ENCODE data around the gene TXNL4B.

TXNL4B gene

DNA sequence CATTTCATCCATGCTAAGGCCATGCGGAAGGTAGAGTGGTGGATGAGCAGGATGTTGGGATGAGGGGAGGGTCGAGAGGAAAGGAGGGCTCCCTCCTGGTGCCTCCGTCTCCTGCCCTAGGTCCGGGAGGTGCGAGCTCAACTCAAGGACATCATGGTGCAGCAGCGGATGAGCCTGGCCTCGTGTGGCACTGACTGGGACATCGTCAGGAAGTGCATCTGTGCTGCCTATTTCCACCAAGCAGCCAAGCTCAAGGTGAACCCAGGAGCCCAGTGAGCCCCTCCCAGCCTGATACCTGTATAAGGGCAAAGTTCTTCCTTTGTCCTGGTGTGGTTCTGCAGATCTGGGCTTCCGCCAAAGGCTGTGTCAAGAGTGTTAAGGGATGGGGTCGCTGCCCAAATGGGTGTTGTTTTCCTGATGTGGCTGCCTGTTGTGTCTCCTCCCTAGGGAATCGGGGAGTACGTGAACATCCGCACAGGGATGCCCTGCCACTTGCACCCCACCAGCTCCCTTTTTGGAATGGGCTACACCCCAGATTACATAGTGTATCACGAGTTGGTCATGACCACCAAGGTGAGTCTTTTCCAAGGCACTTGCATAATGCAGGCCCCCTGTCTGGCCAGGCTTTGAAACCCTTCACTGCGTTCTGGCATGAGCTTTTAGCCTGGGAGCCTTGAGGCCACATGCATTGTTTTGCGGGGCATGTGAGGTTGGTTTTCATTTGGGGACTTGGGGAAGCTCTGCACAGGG lies 15.1 kb upstream of the TXNL4B start:
- Histone ChIP-seq H3K4me3 (ENCODE audit: low read depth, low read length) (no peak overlapping the region), H3K36me3 (peaks cover 92% of the 10 kb centered on the region), H3K27me3 (ENCODE audit: insufficient read depth, low read depth, severe bottlenecking) (no peaks in the 10 kb centered on the region), H3K27ac (no peak overlapping the region), H3K9me3 (ENCODE audit: severe bottlenecking) (no peaks in the 10 kb centered on the region)
- no peak for DNase-seq
- TF ChIP-seq, protein P1, sequence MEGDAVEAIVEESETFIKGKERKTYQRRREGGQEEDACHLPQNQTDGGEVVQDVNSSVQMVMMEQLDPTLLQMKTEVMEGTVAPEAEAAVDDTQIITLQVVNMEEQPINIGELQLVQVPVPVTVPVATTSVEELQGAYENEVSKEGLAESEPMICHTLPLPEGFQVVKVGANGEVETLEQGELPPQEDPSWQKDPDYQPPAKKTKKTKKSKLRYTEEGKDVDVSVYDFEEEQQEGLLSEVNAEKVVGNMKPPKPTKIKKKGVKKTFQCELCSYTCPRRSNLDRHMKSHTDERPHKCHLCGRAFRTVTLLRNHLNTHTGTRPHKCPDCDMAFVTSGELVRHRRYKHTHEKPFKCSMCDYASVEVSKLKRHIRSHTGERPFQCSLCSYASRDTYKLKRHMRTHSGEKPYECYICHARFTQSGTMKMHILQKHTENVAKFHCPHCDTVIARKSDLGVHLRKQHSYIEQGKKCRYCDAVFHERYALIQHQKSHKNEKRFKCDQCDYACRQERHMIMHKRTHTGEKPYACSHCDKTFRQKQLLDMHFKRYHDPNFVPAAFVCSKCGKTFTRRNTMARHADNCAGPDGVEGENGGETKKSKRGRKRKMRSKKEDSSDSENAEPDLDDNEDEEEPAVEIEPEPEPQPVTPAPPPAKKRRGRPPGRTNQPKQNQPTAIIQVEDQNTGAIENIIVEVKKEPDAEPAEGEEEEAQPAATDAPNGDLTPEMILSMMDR (IDR thresholded peaks at IDR 0.05; ENCODE audit: low read depth, low read length): no peak

DNA sequence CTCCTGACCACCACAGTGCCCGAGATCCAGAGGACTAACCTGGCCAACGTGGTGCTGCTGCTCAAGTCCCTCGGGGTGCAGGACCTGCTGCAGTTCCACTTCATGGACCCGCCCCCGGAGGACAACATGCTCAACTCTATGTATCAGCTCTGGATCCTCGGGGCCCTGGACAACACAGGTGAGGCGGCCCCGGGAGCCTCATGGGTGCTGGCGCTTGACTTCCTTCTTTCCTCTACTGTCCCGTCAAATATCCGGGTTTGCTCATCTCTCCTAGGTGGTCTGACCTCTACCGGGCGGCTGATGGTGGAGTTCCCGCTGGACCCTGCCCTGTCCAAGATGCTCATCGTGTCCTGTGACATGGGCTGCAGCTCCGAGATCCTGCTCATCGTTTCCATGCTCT lies 14.0 kb upstream of the TXNL4B start:
- TF ChIP-seq, protein P1 (IDR thresholded peaks at IDR 0.05; ENCODE audit: low read depth, low read length): no peak
- no peaks in the 10 kb centered on the region for H3K27me3 ChIP-seq (ENCODE audit: insufficient read depth, low read depth, severe bottlenecking)
- no peak overlapping the region for H3K4me3 ChIP-seq (ENCODE audit: low read depth, low read length)
- no peaks in the 10 kb centered on the region for H3K9me3 ChIP-seq (ENCODE audit: severe bottlenecking)
- H3K27ac ChIP-seq: no peak overlapping the region
- no peak for DNase-seq
- H3K36me3 ChIP-seq: peaks cover 97% of the 10 kb centered on the region

DNA sequence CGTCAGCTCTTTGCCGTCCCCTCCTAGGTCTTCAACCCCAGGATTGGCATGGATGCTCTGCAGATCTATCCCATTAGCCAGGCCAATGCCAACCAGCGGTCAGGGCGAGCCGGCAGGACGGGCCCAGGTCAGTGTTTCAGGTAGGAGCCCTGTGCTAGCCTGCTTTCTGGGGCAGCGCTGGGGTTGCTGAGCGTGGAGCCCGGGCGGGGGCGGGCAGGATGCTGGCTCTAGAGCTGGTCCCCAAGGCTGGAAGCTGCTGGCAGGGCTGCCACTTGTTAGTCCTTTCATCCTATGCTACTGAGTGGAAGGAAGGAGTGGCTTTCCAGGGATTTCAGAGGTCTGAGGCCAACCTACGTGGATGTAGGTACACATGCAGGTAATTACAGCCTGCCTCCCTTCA lies 12.6 kb upstream of the TXNL4B start:
- Histone ChIP-seq H3K36me3 (peaks cover 99% of the 10 kb centered on the region), H3K27ac (no peak overlapping the region), H3K27me3 (ENCODE audit: insufficient read depth, low read depth, severe bottlenecking) (no peaks in the 10 kb centered on the region), H3K9me3 (ENCODE audit: severe bottlenecking) (no peaks in the 10 kb centered on the region), H3K4me3 (ENCODE audit: low read depth, low read length) (no peak overlapping the region)
- TF ChIP-seq, protein P1 (IDR thresholded peaks at IDR 0.05; ENCODE audit: low read depth, low read length): no peak
- no peak for DNase-seq

DNA sequence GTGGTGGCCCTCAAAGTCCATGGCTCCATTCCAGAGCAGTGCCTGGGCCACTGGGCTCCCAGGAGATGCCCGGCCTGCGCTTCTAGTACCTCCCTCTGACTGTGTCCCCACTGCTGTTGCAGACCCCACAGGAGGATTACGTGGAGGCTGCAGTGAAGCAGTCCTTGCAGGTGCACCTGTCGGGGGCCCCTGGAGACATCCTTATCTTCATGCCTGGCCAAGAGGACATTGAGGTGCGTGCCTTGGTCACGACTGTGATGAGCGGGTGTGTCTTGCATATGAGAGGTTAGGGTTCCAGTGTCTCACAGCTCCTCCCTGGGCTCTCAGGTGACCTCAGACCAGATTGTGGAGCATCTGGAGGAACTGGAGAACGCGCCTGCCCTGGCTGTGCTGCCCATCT lies 11.5 kb upstream of the TXNL4B start:
- H3K27ac ChIP-seq: no peak overlapping the region
- H3K27me3 ChIP-seq (ENCODE audit: insufficient read depth, low read depth, severe bottlenecking): no peaks in the 10 kb centered on the region
- H3K4me3 ChIP-seq (ENCODE audit: low read depth, low read length): no peak overlapping the region
- peaks cover 99% of the 10 kb centered on the region for H3K36me3 ChIP-seq
- no peaks in the 10 kb centered on the region for H3K9me3 ChIP-seq (ENCODE audit: severe bottlenecking)
- DNase-seq: no peak
- TF ChIP-seq, protein P1 (IDR thresholded peaks at IDR 0.05; ENCODE audit: low read depth, low read length): no peak

GRCh38 chr16:72101195-72101594 lies 7.8 kb upstream of the TXNL4B start:
- TF ChIP-seq, protein P1 (IDR thresholded peaks at IDR 0.05; ENCODE audit: low read depth, low read length): no peak
- no peaks in the 10 kb centered on the region for H3K27me3 ChIP-seq (ENCODE audit: insufficient read depth, low read depth, severe bottlenecking)
- H3K27ac ChIP-seq: no peak overlapping the region
- H3K4me3 ChIP-seq (ENCODE audit: low read depth, low read length): no peak overlapping the region
- no peaks in the 10 kb centered on the region for H3K9me3 ChIP-seq (ENCODE audit: severe bottlenecking)
- DNase-seq: no peak
- peaks cover 100% of the 10 kb centered on the region for H3K36me3 ChIP-seq

DNA sequence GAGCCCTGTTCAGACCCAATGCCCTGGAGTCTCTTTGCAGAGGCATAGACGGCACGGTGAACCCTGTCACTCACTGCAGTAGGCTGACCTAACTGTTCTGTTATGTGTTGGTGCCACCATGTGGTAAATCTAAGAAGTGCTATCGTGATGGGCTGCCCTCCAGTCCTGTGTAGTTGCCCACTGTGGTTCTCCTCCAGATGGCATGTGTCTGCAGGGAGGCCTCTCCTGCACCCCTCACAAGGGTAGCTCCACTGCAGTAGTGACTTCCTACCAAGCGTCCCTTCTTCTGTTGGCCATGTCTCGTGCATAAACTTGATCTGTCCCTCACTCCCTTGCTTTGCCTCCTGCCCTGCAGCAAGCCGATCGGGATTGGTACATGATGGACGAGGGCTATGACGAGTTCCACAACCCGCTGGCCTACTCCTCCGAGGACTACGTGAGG lies 6.0 kb upstream of the TXNL4B start:
- peaks cover 83% of the 10 kb centered on the region for H3K36me3 ChIP-seq
- no peak overlapping the region for H3K27ac ChIP-seq
- DNase-seq: peak; percentile 54
- TF ChIP-seq, protein P1 (IDR thresholded peaks at IDR 0.05; ENCODE audit: low read depth, low read length): peak; percentile 75
- no peaks in the 10 kb centered on the region for H3K9me3 ChIP-seq (ENCODE audit: severe bottlenecking)
- no peaks in the 10 kb centered on the region for H3K27me3 ChIP-seq (ENCODE audit: insufficient read depth, low read depth, severe bottlenecking)
- no peak overlapping the region for H3K4me3 ChIP-seq (ENCODE audit: low read depth, low read length)

Data from WERI-Rb-1 (cell line).